HG02852 (cell line): ENCODE results near the gene PALLD.

Experiments used
- ATAC-seq: cut with Tn5 transposase; IDR thresholded peaks from one replicate; pipeline ENCODE4 v1.9.1; 2021; ENCODE audit warnings: mild to moderate bottlenecking, moderate library complexity; ENCODE audit not compliant: unreplicated experiment

Gene PALLD

DNA sequence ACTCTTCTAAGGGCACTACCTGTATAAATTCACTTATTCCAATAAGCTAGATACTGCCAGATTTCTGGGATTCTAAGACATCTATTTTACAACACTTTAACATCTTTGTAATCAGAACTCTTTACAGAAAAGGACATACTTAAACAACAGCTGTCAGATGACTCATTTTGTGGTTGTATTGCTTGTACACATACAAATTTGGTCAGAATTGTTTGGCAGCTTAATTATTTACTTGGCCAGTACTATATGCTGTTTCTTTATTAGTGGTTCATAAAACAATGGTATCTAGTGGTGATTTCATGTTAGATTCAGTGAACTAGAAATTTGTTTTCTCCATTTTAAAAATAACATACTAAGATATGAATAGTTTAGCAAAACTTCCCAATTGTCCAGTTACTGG, 27.2 kb downstream of the PALLD start:
- no peak for ATAC-seq

DNA sequence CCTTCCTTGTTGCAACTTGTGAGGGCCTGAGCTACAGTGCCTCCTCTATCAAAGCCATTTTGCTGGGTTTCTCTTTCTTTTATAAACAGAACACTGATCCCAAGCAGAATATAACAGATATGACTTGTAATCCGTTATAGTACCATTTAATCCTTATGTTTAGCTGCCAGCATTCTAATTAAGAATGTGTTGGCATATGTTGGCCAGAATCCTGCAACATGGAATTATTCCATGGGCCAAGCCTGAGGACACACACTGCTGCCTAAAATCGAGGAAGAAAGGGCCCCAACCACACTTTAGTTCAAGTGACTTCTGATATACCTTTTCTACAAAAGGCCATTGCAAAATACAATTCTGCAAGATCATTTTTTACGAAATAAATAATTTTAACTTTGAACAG, 28.0 kb downstream of the PALLD start:
- ATAC-seq = no peak

DNA sequence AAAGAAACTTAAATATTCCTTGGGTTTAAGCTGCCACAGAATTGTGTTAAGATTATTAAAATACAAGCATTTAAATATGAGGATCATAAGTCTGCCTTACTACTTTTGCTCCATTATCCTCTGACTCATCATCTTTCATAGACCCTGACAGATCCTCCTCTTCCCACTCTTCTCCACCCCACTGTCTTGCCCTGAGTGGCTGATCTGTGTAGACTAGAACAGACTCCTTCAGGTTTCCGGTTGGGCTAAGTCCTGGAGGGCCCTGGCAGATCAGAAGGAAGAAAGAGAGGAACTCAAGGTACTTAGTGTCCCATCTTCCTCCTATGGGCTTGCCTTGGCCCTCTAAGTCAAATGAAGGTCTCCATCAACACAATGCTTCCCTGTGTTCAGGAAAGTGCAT, 30.7 kb downstream of the PALLD start:
- ATAC-seq = no peak

DNA sequence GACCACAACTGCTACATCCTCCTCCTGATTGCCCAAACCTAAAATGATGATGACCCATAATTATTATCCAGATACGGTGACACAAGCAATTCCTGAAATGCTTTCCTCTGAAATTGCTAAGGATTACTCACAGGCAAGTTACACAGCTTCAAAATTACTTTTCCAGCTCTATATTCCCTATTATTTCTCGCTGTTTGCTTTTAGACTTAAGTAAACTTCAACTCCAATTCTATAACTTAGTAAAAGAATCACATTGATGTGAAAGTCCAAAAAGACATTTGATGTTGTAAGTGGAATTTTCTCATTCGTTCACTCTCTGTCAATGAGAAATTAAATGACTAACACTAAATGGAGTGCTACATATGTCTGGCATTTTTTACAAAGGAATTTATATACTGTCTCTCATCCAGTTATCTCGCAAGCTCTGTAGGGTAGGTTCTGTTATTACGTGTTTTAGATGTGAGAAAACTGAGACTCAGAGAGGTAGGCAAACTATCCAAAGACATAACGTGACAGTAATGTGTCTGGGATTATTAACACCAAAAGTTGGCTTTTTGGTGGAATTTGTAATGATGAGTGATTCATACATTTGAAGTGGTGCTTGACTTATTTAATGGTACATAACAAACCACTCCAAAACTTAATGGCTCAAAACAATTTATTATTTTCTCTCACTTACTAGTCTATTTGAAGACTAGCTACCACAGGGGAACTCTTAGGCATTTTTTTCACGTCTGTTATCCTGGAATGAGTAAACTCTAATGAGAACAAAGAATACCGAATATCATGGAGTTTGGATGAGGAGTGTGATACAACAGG, 31.5 kb downstream of the PALLD start:
- ATAC-seq = no peak

DNA sequence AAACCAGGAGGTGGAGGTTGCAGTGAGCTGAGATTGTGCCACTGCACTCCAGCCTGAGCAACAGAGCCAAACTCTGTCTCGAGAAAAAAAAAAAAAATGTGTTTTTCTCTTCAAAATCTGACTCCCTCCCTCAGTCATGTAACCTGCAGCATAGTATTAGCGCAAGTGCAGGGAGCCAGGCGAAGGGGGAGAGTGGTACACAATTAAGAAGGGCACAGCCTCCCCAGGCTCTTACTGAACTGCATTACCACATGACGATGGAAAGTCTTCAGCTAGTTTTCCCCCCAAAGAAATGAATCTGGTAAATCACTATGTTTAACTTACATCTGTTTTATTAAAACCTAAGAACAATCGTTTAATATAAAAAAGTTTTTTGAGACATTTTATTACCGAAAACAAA, 32.4 kb downstream of the PALLD start:
- ATAC-seq = no peak

DNA sequence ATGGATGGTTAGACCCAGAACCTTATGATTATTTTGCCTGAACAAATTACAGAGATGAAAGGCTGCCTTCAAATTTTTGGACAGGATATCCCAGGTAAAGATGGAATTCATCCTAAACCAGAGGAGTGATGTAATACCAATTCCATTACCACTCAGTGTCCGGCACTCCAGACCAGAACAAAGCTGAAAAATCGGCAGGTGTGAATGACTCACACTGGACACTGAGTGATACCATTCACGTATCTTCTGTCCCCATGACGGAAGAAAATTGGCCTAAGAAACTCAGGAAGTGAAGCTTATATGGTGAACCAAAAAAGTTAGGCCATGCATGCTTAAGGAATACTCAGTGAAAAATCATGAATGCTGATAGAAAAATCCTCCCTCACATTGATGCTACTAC, 34.5 kb downstream of the PALLD start:
- ATAC-seq = no peak

DNA sequence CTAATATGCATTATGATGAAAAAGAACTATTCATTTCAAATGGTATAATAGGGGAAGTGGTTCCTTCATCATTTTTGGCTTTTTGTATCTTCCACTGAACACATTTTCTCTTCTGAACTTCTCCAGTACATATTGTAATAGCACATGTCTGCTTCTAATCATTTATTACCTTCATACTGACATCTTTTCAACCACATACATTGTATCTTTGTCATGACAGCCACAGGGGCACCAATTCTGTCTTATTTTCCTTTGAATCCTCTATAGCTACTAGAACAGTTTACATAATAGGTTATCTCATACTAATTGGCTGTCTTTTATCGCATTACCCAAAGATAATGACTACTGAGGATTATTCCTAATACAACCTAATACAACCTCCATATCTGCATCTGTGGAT, 37.7 kb downstream of the PALLD start:
- no peak for ATAC-seq

DNA sequence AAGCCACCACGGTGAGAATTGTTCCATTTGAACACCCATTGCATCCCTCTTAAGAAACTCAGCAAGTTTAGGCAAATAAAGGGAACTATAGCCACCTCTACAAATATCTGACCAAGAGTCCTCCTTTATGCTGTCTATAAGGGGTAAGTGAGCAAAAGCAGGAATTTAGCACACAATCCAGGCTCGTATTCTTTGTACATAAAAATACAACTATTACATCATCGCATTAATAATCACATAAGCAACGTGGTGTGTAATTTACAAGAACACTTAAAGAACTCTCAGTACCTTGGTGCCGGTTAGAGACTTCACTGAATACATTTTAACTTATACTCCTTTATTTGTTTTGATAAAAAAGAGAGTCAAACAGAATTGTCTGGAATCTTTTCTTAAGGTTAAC, 38.8 kb downstream of the PALLD start:
- no peak for ATAC-seq

DNA sequence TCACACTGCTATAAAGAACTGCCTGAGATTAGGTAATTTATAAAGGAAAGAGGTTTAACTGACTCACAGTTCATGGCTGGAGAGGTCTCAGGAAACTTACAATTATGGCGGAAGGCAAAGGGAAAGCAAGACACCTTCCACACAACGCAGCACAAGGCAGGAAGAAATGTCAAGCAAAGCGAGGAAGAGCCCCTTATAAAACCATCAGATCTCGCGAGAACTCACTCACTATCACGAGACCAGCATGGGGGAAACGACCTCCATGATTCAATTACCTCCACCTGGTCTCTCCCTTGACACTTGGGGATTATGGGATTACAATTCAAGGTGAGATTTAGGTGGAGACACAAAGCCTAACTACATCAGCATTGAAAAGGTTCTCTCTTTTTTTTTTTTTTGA, 39.6 kb downstream of the PALLD start:
- ATAC-seq = no peak

DNA sequence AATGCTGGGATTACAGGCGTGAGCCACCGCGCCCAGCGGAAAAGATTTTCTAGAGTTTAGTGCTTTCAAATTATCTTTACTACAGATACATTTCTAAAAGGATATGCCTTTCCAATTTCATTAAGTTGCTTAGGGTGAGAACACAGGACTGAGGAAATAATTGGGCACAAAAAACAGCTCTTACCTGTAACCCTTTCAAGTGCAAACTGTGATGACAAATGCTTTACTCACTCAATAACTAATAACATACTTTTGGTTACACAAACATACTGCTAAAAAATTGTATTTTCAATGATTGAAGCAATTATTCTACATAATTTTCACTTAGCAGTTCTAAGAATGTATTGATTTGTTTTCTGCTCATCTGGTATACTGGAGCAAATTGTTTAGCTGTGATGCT, 40.2 kb downstream of the PALLD start:
- no peak for ATAC-seq

DNA sequence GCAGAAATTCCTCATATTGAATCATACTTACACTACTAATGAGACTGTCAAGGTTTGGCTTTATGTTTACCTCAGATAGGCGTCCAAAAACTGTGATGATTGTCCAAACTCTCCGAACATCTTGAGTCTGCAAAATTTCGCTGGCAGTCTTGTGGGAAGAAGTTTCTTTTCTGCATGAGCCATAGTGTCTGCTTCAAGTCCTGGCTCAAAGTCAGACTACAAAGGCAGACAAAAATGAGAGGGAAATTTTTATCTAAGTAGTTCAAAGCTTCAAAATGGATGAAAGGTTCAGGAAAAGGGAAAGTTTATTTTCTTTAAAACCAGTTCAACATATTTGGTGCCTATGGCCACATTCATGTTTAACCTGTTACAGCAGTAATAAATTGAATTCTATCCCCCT, 40.7 kb downstream of the PALLD start:
- ATAC-seq = no peak

DNA sequence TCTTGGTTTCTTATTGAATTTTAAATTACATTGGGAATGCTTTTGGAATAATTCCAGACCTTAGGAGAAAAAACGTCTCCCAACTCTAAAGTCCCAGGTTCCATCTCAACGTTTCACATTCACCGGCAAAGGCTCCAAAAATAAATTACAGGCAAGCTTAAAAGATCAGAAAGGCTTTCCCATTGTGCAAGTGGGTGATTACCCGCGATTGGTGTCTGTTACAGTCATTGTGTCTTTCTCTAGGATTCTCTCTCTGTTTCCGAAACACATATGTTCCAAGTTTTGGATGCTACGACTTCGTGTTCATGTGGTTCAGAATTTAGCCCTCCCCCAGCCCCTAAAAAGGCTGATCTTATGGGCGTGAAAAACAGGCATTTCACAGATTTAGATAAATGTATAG, 41.8 kb downstream of the PALLD start:
- no peak for ATAC-seq

DNA sequence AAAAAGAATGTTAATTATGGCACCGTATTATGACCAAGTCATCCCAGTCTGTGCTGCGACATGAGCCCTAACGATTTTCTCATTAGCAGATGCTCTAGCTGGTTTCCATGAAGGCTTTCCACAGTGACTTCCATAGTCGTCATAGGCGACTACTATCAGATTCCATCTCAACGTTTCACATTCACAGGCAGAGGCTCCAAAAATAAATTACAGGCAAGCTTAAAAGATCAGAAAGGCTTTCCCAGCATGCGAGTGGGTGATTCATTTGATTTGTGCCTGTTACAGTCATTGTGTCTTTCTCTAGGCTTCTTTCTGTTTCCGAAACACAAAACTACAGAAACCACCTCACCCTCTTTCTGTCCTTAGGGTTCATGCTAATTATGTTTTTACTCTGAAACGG, 43.2 kb downstream of the PALLD start:
- no peak for ATAC-seq

DNA sequence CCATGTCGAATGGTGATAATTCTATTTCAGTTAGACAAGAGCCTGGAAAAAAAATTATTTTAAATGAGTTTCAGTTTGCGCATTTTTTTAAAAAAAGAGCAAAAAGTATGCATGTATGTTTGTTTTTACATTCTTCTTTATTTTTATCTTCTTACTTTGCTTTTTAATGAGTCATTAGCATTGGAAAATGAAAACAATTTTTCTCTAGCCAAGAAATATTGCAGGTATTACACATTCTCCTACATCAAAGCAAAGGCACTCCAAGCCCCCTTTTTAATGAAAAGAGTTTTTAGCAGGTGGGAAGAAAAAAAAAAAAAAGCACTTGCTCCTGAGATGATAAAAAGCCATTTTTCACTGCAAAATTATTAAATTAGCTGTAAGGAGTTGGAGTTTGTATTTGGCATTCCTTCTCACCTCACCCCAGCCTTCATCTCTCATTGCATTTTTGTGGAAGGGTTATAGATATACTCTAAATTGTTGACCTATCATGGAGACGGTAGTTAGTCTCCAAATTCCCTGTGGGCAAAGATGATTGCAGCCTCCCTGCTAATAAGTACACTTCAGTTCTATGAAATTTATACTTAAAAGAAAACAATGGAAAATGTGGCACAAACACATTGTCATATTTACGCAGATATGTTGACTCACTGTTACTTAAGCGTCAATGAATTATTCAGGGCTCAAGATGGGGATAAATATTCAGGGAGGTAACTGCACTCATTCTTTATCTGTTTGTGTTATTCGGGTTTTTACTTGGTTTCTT, 43.8 kb downstream of the PALLD start:
- ATAC-seq = no peak

DNA sequence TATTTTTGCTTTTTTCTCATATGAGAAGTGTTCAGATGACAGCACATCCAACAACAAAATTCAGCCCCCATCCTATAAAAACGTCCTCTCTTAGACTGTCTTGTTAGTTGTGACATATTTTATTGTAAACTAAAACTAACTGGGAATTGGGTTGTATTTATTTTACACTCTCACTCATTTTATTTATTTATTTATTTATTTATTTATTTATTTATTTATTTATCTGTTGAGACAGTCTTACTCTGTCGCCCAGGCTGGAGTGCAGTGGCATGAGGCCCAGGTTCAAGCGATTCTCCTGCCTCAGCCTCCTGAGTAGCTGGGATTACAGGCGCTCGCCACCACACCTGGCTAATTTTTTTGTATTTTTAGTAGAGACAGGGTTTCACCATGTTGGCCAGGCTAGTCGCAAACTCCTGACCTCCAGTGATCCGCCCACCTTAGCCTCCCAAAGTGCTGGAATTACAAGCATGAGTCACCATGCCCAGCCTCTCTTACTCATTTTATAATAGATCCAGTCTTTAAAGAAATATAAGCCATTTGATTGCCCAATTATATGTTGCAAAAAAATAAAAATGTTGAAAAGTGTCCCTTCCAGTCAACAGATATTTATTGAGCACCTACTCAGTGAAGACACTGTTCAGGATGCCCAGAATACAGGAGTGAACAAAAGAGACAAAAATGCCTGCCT, 44.6 kb downstream of the PALLD start:
- no peak for ATAC-seq

DNA sequence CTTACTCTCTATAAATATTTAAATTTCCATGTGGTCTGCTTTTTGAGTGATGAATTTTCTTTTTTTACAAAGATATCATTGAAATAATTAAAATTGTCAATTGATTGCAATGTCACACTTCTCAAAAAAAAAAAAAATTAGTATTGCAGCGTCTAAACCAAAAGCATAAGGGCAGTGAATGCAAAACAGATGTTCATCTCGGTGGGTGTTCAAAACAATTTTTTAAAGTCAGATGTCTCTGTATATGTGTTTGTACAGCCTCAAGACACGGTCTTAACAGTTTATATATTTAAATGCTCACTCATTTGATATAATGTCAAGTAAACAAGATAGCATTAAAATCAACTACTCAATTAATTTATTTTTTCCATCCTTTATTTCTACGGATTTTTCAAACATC, 52.3 kb downstream of the PALLD start:
- no peak for ATAC-seq

DNA sequence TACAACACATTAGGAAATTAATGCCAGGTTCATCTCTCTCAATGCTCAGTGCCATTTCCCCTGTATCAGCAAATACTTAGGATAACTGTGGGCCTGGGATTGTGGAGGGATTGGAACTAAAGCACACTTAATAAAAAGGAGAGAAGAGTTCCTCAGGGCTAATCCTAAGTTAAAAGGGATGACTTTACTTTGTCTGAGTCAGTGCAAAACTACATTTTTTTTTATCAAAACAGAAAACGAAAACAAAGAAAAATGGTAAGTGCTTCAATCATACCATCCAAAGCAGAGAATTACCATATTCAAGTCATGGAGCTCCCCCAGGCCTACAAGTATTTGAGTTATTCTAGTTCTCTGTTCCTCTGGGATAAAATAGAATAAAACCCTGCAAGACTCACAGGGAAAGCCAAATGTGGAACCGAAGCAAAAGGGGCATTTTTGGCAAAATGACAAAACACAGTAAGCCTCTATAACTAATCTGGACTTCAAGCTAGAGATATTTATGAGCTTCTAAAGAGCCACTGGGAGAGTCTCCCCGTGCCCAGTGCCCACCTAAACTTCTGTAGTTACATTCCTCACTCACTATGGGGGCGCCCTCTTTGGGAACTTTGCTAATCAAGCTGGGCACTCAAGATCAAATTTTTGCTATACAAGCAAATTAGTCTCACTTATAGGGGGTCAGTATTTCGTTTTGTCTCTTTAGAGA, 53.4 kb downstream of the PALLD start:
- ATAC-seq = no peak

DNA sequence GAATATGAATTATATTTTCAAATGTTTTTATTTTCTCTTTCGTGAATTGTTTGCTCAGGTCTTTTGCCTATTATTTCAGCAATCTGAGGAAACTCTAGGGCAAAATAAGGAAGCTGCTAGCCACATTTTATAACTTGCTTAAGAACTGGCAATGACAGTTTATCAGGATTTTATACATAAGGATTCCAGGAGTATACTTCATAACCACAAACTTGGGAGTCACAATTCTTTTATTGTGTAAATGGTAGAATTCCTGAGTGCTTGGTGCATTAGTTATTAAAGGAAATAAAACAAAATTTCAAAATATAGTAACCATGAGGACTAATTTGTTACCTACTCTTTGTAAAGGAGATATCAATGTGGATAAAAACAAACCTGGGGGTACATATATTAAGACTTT, 54.4 kb downstream of the PALLD start:
- no peak for ATAC-seq

DNA sequence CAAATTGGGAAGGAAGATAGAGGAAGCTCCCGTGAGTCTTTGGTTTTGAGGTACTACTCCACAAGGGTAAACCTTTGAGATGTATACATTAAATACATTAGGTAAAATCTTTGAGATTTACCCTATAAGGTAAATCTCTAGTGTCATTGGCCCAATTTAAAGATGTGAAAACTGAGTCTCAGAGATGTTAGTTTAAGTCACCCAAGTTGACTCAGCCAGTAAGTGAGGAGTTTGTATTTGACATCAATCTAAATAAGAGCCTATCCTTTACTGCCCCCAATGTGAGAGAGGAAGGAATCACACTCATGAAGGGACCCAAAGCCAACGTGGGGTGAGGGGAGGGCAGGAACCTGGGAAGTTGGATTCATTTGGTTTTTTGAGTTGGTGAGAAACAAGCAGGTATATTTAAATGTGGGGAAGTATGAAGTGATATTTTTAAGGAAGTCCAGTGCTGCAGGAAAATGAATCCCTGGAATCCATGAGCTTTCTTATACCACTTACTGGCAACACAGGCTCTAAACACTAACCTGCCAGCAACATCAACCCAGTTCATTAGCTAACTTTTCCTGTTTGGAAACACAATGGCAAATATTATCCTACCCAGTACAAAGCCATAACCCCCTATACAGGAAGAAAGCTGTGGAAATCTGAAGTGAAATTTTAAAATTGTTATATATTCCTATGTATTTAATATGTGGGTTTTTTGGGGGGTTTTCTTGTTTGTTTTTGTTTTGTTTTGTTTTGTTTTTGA, 55.3 kb downstream of the PALLD start:
- no peak for ATAC-seq

DNA sequence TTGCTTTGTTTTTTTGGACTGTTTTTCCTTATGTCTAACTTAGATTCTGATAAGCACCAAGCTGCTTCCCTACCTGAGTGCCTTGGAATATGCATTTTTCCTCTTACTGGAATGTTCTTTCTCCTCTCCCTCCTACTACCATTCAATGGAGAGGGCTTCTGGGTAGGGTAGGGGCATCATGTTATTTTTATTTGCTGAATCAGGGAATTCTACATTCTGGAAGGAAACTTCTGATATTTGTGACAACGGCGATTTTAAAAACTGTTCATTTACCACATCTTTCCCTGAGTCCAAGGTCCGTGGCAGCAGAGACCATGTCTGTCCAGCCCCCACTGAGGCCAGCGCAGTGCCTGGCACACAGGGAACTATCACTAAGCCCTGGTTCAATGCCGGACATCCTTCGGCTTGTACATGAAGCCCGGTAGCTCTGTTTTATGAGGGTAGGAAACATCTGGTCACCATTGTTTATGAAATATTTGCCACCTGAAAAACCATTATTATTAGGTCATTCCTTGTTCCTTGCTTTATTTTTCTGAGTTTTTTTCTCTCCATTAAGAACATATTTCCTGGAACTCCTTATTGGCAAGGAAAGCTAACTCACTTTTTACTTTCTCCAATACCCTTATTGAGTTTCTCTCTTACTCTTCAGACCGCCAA, 57.0 kb downstream of the PALLD start:
- no peak for ATAC-seq
